Mesenteric fat pad (tissue), 1 donor: ENCODE measurements around the gene HCRTR2. TPM values are rescaled to one million over a fixed set of nuclear protein-coding genes. Genes with fewer than 3 reads are reported as not detected.
"Not testable (repeated sequence)": the region's sequence is repeated elsewhere in the genome, so short reads cannot be mapped to it uniquely, and the experiment has no call there.

Experiments used
- DNase-seq: peaks from one replicate; pipeline ENCODE4 v3.0.0-alpha.2; 2020; ENCODE audit warnings: low spot score
- long read RNA-seq: library from polyadenylated mRNA; unstranded; transcript quantifications from one replicate; pipeline ENCODE4 v2.0.0, GENCODE V29; 2020
- total RNA-seq: library from RNA; stranded (reverse); fragmentation: NEBNext Ultra II Directional; extraction: Animal tissue kit (Norgen Biotek cat#: 25700); gene quantifications from one replicate; pipeline ENCODE4 v1.2.1, GENCODE V29; 2021
- donor health status: DM: yes; HTN: yes; CAD: no.

HCRTR2 gene
- not detected for total RNA-seq
- long read RNA-seq: 0 reads

DNA sequence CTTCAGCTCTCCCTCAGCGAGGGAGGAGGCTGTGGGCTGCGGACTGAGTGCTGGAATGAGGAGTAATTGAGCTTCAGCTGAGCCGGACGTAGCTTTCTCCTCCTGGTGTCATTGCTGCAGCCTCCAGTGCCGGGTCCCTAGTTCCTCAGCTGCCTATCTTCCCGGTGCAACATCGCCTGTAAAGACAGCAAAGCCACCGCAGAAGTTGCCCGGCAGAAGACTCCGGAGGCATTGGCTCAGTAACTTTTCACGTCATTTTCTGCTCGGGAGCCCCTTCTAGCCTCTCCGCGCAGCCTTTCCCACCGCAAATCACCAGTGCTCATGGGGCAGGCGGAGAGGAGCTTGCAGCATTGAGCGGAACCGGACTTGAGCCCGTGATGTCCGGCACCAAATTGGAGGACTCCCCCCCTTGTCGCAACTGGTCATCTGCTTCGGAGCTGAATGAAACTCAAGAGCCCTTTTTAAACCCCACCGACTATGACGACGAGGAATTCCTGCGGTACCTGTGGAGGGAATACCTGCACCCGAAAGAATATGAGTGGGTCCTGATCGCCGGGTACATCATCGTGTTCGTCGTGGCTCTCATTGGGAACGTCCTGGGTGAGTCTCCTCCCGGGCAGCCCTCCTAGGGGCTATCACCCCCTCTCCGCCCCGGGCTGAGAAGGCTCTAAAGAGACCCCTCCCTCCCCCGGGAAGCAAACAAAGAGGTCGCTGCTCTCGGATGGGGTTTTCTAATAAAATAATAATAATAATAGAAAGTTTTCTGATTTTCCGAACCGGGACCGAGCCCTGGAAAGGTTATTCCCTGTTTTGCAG, at the start of gene HCRTR2:
HCRTR2 (plus strand) TSS at position 305 of the 816 bp plus-strand sequence; CDS start at position 378, 73 bp downstream.
- no peak for DNase-seq

GRCh38 chr6:55130806-55131324, 43.5 kb upstream of the HCRTR2 start:
- DNase-seq: no peak

DNA sequence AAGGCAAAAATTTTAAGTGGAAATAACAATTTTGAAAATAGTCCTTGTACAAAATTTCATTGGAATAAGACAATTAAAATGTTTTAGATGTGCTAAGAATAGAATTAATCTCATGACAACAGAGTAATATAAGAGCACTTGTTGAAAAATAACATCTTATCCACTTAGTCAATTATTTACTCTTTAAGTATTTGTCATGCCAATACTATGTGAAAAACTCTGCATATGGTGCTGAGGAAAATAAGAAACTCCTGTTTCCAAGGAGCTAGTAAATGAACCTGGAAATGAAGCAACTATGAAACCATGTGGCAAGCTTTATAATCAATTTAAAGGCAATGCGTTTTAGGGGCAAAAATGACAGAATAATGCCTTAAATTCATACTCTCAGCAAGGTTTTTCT, 42.7 kb upstream of the HCRTR2 start:
- DNase-seq: no peak

GRCh38 chr6:55136916-55137315, 37.4 kb upstream of the HCRTR2 start:
- no peak for DNase-seq

DNA sequence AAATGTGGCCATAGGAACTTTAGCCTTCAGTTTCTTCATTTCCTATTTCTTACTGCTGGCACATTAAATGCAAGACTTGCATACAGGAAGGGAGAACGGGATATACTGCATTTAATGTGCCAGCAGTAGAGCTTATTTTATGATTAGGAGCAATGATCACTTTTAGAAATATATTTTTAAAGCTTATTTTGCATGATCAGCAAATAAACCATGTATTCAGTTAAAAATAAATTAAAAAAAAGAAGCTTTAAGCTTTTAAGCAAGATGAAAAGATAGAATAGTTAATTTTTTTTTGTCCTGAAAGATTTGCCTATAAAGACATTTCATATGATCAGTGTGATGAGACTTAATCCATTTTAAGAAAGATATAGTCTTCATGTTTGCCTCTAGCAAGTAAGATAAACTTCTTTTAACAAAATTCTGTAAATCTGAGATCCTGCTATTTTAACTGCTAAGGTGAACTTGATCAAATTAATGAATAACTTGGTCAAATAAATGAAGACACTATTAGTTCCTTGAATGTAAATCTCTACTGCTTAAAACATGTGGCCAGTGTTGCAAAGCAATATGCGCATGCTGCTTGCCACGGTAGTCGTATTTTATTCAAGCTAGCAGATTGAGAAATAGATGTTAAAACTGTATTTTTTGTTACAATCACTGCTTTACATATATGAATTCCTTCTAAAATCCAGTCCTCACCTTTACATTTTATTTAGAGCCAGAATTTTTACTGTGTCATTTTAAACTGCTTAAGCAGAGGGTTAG, 36.2 kb upstream of the HCRTR2 start:
- DNase-seq: no peak

- no peak for DNase-seq
Observed at GRCh38 chr6:55141611-55142010, 32.7 kb upstream of the HCRTR2 start.

GRCh38 chr6:55142610-55143009, 31.7 kb upstream of the HCRTR2 start:
- no peak for DNase-seq

DNA sequence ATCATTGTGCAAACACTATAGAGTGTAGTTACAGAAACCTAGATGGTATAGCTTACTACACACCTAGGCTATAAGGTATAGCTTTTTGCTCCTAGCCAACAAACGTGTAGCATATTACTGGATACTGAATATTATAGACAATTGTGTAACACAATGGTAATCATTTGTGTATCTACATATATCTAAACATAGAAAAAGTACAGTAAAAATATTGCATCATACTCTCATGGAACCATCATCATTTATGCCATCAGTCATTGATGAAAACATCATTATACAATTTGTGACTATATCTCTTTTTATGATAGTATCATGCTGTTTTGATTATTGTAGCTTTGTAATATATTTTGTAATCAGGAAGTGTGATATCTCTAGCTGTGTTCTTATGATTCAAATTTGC, 21.0 kb upstream of the HCRTR2 start:
- DNase-seq: no peak

GRCh38 chr6:55158784-55159183, 15.5 kb upstream of the HCRTR2 start:
- DNase-seq: not testable (repeated sequence)

DNA sequence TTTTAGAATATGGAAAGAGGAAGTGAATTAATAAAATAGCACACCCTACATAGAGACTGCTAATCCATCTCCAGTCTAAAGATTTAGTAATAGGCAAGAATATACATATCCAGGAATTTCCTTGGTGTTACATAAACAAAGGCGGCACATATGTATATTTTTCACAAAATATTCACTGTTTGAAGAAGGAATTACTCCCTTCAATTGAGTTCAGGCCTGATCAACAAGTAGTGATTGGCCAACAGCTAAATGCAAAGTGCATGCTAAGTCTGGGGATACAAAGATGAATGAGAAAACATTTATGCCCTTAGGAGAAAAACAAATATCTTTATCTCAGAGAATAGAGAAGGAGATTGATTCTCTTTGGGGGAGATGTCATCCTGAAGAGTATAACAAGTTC, 6.5 kb upstream of the HCRTR2 start:
- no peak for DNase-seq

DNA sequence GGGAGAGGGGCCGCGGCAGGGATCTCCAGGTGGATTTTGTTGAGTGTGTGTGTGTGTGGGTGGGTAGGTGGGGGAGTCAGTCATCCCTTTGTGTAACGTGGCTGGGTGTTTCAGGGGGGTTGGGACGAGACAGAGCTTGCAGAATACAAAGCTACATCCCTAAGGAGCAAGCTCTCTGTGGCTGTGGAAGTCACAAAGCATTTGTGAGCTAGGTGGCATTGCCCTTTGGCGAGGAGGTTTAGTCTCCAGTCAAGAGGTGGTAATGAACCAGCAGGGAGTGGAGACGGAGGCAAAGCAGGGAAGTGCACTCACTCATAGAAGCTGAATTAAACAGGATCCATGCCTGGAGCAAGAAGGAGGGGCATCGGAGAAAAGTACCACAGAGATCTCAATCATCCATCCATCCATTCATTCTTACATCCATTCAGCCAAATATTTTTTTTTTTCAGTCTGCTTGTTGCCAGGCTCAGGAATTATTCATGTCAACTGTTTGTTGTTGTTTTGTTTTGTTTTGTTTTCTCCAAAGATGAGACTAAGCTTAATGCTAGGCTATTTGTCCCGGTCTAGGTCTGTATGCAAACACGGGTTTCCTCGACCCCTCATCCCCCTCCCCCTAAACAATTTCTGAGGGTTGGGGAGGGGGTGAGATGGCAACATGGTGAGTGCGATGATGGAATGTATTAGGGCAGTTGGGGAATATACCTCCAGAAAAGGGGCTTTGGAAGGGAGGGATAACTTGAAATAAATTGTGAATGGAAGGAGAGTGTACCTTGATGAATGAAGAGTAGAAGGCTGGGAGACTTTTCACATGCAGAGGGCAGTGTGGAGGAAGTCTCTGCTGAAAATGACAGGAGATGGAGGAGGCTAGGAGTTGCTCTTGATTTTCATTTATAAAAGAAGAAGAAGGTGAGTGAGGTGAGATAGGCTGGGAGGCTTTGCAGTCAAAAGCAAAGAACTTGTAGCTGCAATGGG, 1.0 kb downstream of the HCRTR2 start:
- DNase-seq: no peak

- no peak for DNase-seq
Observed at GRCh38 chr6:55176958-55177357, 2.6 kb downstream of the HCRTR2 start.

- DNase-seq: no peak
Observed at GRCh38 chr6:55180258-55180657, 5.9 kb downstream of the HCRTR2 start.

- DNase-seq: no peak
Observed at GRCh38 chr6:55182016-55182650, 7.8 kb downstream of the HCRTR2 start.

DNA sequence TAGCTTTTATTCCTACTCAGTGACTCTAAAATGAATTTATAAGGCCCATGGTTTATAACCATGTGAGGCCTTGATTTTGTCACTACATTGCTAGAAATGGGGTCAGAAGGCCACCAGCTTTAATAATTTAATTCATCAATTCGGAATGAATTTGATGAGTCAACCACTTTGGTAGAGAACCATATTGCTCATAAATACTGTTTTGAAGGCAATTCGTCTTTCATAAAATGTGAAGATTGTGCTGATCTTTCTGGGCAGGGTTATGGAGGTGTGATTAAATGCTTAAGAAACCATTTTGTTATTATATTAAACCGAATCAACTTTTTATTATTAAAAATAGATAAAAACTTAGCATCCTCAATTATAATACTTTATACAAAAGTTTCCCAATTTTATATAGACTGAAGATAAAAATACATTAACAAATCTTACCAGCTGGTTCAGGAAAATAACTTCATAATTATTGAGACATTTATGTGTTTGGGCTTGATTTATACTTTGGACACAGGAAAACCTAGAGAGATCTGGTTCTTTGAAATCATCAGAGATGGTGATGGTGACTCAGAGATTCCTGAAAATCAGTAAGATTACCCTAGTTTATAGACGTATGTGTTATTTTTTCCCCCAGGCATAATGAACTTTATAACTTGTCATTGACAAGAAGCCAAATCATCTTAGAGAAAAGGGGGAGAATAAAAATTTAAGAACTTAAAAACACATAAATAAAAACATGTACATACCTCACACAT, 10.6 kb downstream of the HCRTR2 start:
- DNase-seq: no peak

DNA sequence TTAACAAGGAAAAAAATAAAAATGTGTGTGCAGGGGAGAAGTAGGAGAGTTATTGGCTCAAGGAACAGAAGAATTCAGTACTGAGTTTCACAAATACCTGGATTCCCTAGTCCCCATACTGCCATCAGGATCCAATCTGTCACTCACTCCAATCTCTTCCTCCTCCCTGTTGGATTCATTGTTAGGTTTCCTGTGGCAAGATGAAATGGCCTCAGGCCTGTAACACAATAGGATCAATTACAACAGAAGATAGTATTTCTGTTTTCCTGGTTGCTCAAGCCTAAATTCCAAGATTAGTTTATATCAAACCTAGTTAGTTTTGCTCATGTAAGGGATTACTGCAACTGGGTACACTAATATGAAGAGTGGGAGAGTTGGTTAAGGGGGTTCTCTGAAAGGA, 24.4 kb downstream of the HCRTR2 start:
- no peak for DNase-seq

- no peak for DNase-seq
Observed at GRCh38 chr6:55199239-55199638, 24.9 kb downstream of the HCRTR2 start.

- no peak for DNase-seq
Observed at GRCh38 chr6:55208478-55209458, 34.5 kb downstream of the HCRTR2 start.

GRCh38 chr6:55210952-55211351, 36.6 kb downstream of the HCRTR2 start:
- no peak for DNase-seq
